GM12878 (cell line): ENCODE data around the gene CMTM4.

ENCODE experiments used
- CTCF ChIP-seq, 3 experiments: IDR thresholded peaks in 2 of 3; conservative IDR thresholded peaks in 1 of 3; 2 replicates each; pipeline ENCODE4 v1.5.1; 2011; ENCODE audit warnings: low read depth in 3 of 3, low read length in 3 of 3, mild to moderate bottlenecking in 3 of 3, control low read depth in 2 of 3, moderate library complexity in 2 of 3, inconsistent platforms in 1 of 3, mixed read lengths in 1 of 3; ENCODE audit not compliant: control insufficient read depth in 2 of 3, insufficient read depth in 1 of 3; ENCODE audit errors: extremely low read depth in 1 of 3
- ELK1 ChIP-seq: IDR thresholded peaks from 2 replicates; pipeline ENCODE4 v1.6.1; 2012; ENCODE audit warnings: low read depth, low read length, improper control_type of control experiment
- EP300 ChIP-seq, 2 experiments: fragments of 150-350 bp in 1 of 2; IDR thresholded peaks; 2 replicates each; pipeline ENCODE4 v1.6.1; 2011 to 2012; ENCODE audit warnings: low read depth in 2 of 2, low read length in 2 of 2, borderline replicate concordance in 1 of 2, improper control_type of control experiment in 1 of 2, inconsistent platforms in 1 of 2; ENCODE audit not compliant: control insufficient read depth in 1 of 2
- EZH2 ChIP-seq: IDR thresholded peaks from 2 replicates; pipeline ENCODE4 v1.6.1; 2012; ENCODE audit warnings: low read depth, mild to moderate bottlenecking, control low read depth, inconsistent platforms, low read length, borderline replicate concordance; ENCODE audit not compliant: control insufficient read depth
- HDGF ChIP-seq: fragments of 450-650 bp; IDR thresholded peaks from 2 replicates; pipeline ENCODE4 v1.6.1; 2016; ENCODE audit warnings: antibody characterized with exemption
- IKZF2 ChIP-seq, 2 experiments: fragments of 450-650 bp; IDR thresholded peaks; 2 replicates each; pipeline ENCODE4 v1.6.1; 2017; ENCODE audit warnings: mild to moderate bottlenecking in 2 of 2, moderate library complexity in 2 of 2
- RELA ChIP-seq: fragments of 450-650 bp; IDR thresholded peaks from 2 replicates; pipeline ENCODE4 v1.8.0; 2014; ENCODE audit warnings: borderline replicate concordance; ENCODE audit not compliant: partially characterized antibody
- SRF ChIP-seq, 2 experiments: IDR thresholded peaks; 2 replicates each; pipeline ENCODE4 v1.6.1; 2011; ENCODE audit warnings: low read depth in 2 of 2, low read length in 2 of 2, mild to moderate bottlenecking in 1 of 2, moderate library complexity in 1 of 2
- ZNF274 ChIP-seq: IDR thresholded peaks from one replicate; pipeline ENCODE4 v1.8.0; 2011; ENCODE audit not compliant: insufficient read length, insufficient read depth
- ZZZ3 ChIP-seq: IDR thresholded peaks from 2 replicates; pipeline ENCODE4 v1.6.1; 2011; ENCODE audit warnings: low read depth; ENCODE audit not compliant: control insufficient read depth, insufficient read length

DNA sequence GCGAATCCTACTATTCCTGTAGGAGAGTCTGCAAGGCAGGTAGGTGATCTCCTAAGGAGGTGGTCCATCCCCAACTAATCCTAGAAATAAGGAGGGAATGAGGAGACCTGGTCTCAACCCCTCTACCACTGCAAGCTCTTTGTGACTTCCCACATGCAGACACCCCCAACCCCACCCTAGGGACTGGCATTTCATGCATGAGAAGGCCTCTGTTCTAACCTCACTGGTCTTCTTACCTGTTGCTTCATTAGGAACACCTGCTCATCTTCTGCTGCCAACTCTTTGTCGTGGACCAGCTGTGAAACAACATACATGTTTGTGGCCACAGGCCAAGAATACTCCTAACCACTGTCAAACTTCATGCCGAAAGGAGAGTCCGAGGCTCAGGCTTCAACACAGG lies 32.3 kb upstream of the CMTM4 start:
- no peak for TF ChIP-seq EP300 (IDR thresholded peaks at IDR 0.05; ENCODE audit: borderline replicate concordance in 1 of 2, control insufficient read depth in 1 of 2, low read depth in 2 of 2, low read length in 2 of 2)
- no peak for TF ChIP-seq ZNF274
- TF ChIP-seq ELK1, result no peak
- no peak for TF ChIP-seq EZH2
- TF ChIP-seq CTCF (IDR thresholded peaks at IDR 0.05 in 2 of 3, conservative IDR thresholded peaks at IDR 0.05 in 1 of 3; ENCODE audit: control insufficient read depth in 2 of 3, extremely low read depth in 1 of 3, insufficient read depth in 1 of 3, low read depth in 3 of 3, low read length in 3 of 3), result no peak
- no peak for TF ChIP-seq IKZF2 (IDR thresholded peaks at IDR 0.05)
- no peak for TF ChIP-seq RELA
- no peak for TF ChIP-seq HDGF
- TF ChIP-seq SRF (IDR thresholded peaks at IDR 0.05; ENCODE audit: low read depth in 2 of 2, low read length in 2 of 2), result no peak
- TF ChIP-seq ZZZ3, result no peak
